Activated CD4-positive, CD25-positive, alpha-beta regulatory T cell (primary cell): ENCODE measurements around the gene CDC25B.
"Not testable (repeated sequence)": the region's sequence is repeated elsewhere in the genome, so short reads cannot be mapped to it uniquely, and the experiment has no call there.

Experiments
- DNase-seq, 4 experiments: peaks; one replicate each; lab custom pipeline; 2025; lab: John Stamatoyannopoulos, UW

CDC25B gene

GRCh38 chr20:3828798-3829197 is 32.7 kb downstream of the CDC25B start:
- DNase-seq = no peak

GRCh38 chr20:3829891-3830290 is 33.8 kb downstream of the CDC25B start:
- not testable (repeated sequence) for DNase-seq

- no peak for DNase-seq
Observed at GRCh38 chr20:3836132-3836531, 40.0 kb downstream of the CDC25B start.

- no peak for DNase-seq
Observed at GRCh38 chr20:3839328-3839727, 43.2 kb downstream of the CDC25B start.

- not testable (repeated sequence) for DNase-seq
Observed at GRCh38 chr20:3840201-3840600, 44.1 kb downstream of the CDC25B start.

- no peak for DNase-seq
Observed at GRCh38 chr20:3842348-3842930, 46.3 kb downstream of the CDC25B start.

GRCh38 chr20:3843490-3843889 is 47.4 kb downstream of the CDC25B start:
- no peak for DNase-seq

GRCh38 chr20:3843990-3844619 is 48.0 kb downstream of the CDC25B start:
- DNase-seq = not testable (repeated sequence)

- no peak for DNase-seq
Observed at GRCh38 chr20:3846378-3846739, 50.2 kb downstream of the CDC25B start.

GRCh38 chr20:3846740-3847428 is 50.8 kb downstream of the CDC25B start, which contains the start of gene MAVS:
MAVS (plus strand) TSS chr20:3846834; CDS start chr20:3854625, 7,791 bp downstream.
- DNase-seq = peak; percentile 67 to 77 (median 73)

GRCh38 chr20:3847429-3847940 is 51.4 kb downstream of the CDC25B start:
- DNase-seq = no peak

- DNase-seq = no peak
Observed at GRCh38 chr20:3848565-3848964, 52.5 kb downstream of the CDC25B start.

GRCh38 chr20:3854462-3854871 is 58.4 kb downstream of the CDC25B start:
- no peak for DNase-seq
